GM23248 (cell line): ENCODE results near the gene CEP152.

Experiments
- EZH2 ChIP-seq: fragments of 200-600 bp; sonication (generic); IDR thresholded peaks from 2 replicates; pipeline ENCODE4 v1.6.1; 2018; ENCODE audit warnings: antibody characterized with exemption, mild to moderate bottlenecking; ENCODE audit not compliant: insufficient read depth, poor library complexity, severe bottlenecking
- EZH2phosphoT487 ChIP-seq: fragments of 200-600 bp; sonication (generic); IDR thresholded peaks from 2 replicates; pipeline ENCODE4 v1.6.1; 2018; ENCODE audit warnings: antibody characterized with exemption, moderate library complexity, mild to moderate bottlenecking, low read depth; ENCODE audit not compliant: insufficient read depth

- no peak for TF ChIP-seq EZH2
- no peak for TF ChIP-seq EZH2phosphoT487
Measured at GRCh38 chr15:48777645-48778330, 33.1 kb downstream of the CEP152 start.
